IMR-90 (cell line): ENCODE measurements around the gene MADD. TPM values are rescaled to one million over a fixed set of nuclear protein-coding genes. Genes with fewer than 3 reads are reported as not detected.

Experiments
- ATAC-seq: fragments of 200-7000 bp; cut with Tn5 transposase; 2 replicates; pipeline ENCODE4 v1.9.1; 2020; ENCODE audit warnings: low read depth, mild to moderate bottlenecking, moderate library complexity
- BruUV-seq: library from RNA; stranded (reverse); fragments of 400-500 nt; replicated peaks from 2 replicates; lab custom pipeline; 2021; lab: Mats Ljungman, UMichigan
- CTCF ChIA-PET: fragments of 300-600 bp; formaldehyde crosslinking; extraction: SDS; loops from one replicate; lab custom pipeline; 2021; ENCODE audit warnings: antibody characterized with exemption; lab: Yijun Ruan, JAX
- POLR2A ChIA-PET: fragments of 300-600 bp; sonication (Branson Sonifier 250); formaldehyde crosslinking; loops from one replicate; lab custom pipeline; 2022; ENCODE audit warnings: antibody characterized with exemption; ENCODE audit not compliant: unreplicated experiment; lab: Charles Lee
- DNase-seq: peaks from one replicate; pipeline ENCODE4 v3.0.0; 2013
- H2AFZ ChIP-seq: replicated peaks from 2 replicates; pipeline ENCODE3; 2013; ENCODE audit warnings: low read length, mild to moderate bottlenecking; ENCODE audit not compliant: poor library complexity
- H2AK5ac ChIP-seq: 2 replicates; pipeline ENCODE4 v1.6.1; 2013; ENCODE audit warnings: low read depth, low read length, inconsistent platforms
- H2AK9ac ChIP-seq: replicated peaks from 2 replicates; pipeline ENCODE3; 2013; ENCODE audit warnings: mild to moderate bottlenecking, low read depth, low read length, moderate library complexity; ENCODE audit not compliant: poor library complexity
- H2BK120ac ChIP-seq: 2 replicates; pipeline ENCODE4 v1.6.1; 2013; ENCODE audit warnings: low read depth, low read length, inconsistent platforms
- H2BK15ac ChIP-seq: 3 replicates; pipeline ENCODE4 v1.6.1; 2013; ENCODE audit warnings: low read depth, low read length, inconsistent platforms
- H2BK20ac ChIP-seq: 2 replicates; pipeline ENCODE4 v1.6.1; 2013; ENCODE audit warnings: low read depth, mild to moderate bottlenecking, inconsistent platforms, low read length, moderate library complexity
- H2BK5ac ChIP-seq: 2 replicates; pipeline ENCODE4 v1.6.1; 2013; ENCODE audit warnings: mild to moderate bottlenecking, low read depth, low read length, inconsistent platforms; ENCODE audit not compliant: poor library complexity, severe bottlenecking
- H3K14ac ChIP-seq: replicated peaks from 2 replicates; pipeline ENCODE4 v1.6.1; 2013; ENCODE audit warnings: low read depth, low read length, inconsistent platforms
- H3K18ac ChIP-seq: 2 replicates; pipeline ENCODE4 v1.6.1; 2013; ENCODE audit warnings: low read depth, low read length, control low read depth
- H3K23ac ChIP-seq: 2 replicates; pipeline ENCODE4 v1.6.1; 2013; ENCODE audit warnings: low read depth, low read length, inconsistent platforms
- H3K27ac ChIP-seq: 2 replicates; pipeline ENCODE4 v1.5.1; 2013; ENCODE audit warnings: mild to moderate bottlenecking, control low read depth, low read length; ENCODE audit not compliant: insufficient read depth
- H3K27me3 ChIP-seq: 2 replicates; pipeline ENCODE4 v1.6.1; 2013; ENCODE audit warnings: low read length; ENCODE audit not compliant: control insufficient read depth, insufficient read depth
- H3K36me3 ChIP-seq: 2 replicates; pipeline ENCODE4 v1.6.1; 2013; ENCODE audit warnings: low read length, mixed read lengths; ENCODE audit not compliant: control insufficient read depth, insufficient read depth
- H3K4ac ChIP-seq: 2 replicates; pipeline ENCODE4 v1.6.1; 2013; ENCODE audit warnings: low read depth, low read length, inconsistent platforms
- H3K4me1 ChIP-seq: 2 replicates; pipeline ENCODE4 v1.6.1; 2013; ENCODE audit warnings: low read length, mixed read lengths; ENCODE audit not compliant: control insufficient read depth, insufficient read depth
- H3K4me2 ChIP-seq: 2 replicates; pipeline ENCODE4 v1.6.1; 2013; ENCODE audit warnings: low read depth, mild to moderate bottlenecking, control low read depth, low read length, moderate library complexity
- H3K4me3 ChIP-seq: 2 replicates; pipeline ENCODE4 v1.5.1; 2013; ENCODE audit warnings: low read depth, mild to moderate bottlenecking, control low read depth, low read length, moderate library complexity; ENCODE audit not compliant: insufficient read depth
- H3K56ac ChIP-seq: 2 replicates; pipeline ENCODE4 v1.6.1; 2013; ENCODE audit warnings: low read length, inconsistent platforms; ENCODE audit not compliant: insufficient read depth; ENCODE audit errors: extremely low read depth
- H3K79me1 ChIP-seq, 2 experiments: 2 replicates each; pipeline ENCODE4 v1.6.1; 2013; ENCODE audit warnings: low read length in 2 of 2, inconsistent platforms in 1 of 2, low read depth in 1 of 2
- H3K9ac ChIP-seq: 2 replicates; pipeline ENCODE4 v1.6.1; 2013; ENCODE audit warnings: low read depth, low read length, control low read depth
- H3K9me1 ChIP-seq: 2 replicates; pipeline ENCODE4 v1.6.1; 2013; ENCODE audit warnings: low read length, inconsistent platforms; ENCODE audit not compliant: insufficient read depth
- H3K9me3 ChIP-seq: 2 replicates; pipeline ENCODE4 v1.6.1; 2013; ENCODE audit warnings: low read length; ENCODE audit not compliant: control insufficient read depth, insufficient read depth
- H4K20me1 ChIP-seq: 2 replicates; pipeline ENCODE4 v1.6.1; 2013; ENCODE audit warnings: low read length, inconsistent platforms; ENCODE audit not compliant: insufficient read depth
- H4K5ac ChIP-seq: 2 replicates; pipeline ENCODE4 v1.6.1; 2013; ENCODE audit warnings: mild to moderate bottlenecking, low read depth, low read length, control low read depth
- H4K8ac ChIP-seq, 2 experiments: 2 replicates each; pipeline ENCODE4 v1.6.1; 2013; ENCODE audit warnings: low read depth in 2 of 2, low read length in 2 of 2, control low read depth in 1 of 2, inconsistent platforms in 1 of 2
- H4K91ac ChIP-seq: 2 replicates; pipeline ENCODE4 v1.6.1; 2013; ENCODE audit warnings: low read depth, low read length, inconsistent platforms; ENCODE audit not compliant: insufficient read depth
- CEBPB ChIP-seq: IDR thresholded peaks from 2 replicates; pipeline ENCODE4 v1.6.1; 2012; ENCODE audit warnings: low read depth, low read length, improper control_type of control experiment
- CHD1 ChIP-seq: IDR thresholded peaks from 2 replicates; pipeline ENCODE4 v1.6.1; 2012; ENCODE audit warnings: low read depth, low read length, improper control_type of control experiment
- CTCF ChIP-seq: conservative IDR thresholded peaks from 2 replicates; pipeline ENCODE4 v1.5.1; 2012; ENCODE audit warnings: mild to moderate bottlenecking, low read depth, low read length, improper control_type of control experiment
- ELK1 ChIP-seq: fragments of 150-350 bp; IDR thresholded peaks from 2 replicates; pipeline ENCODE4 v1.6.1; 2016; ENCODE audit warnings: low read depth, mild to moderate bottlenecking, low read length, moderate library complexity, borderline replicate concordance
- MAFK ChIP-seq: IDR thresholded peaks from 2 replicates; pipeline ENCODE4 v1.6.1; 2012; ENCODE audit warnings: low read depth, low read length, improper control_type of control experiment
- MAZ ChIP-seq: IDR thresholded peaks from 2 replicates; pipeline ENCODE4 v1.6.1; 2012; ENCODE audit warnings: low read depth, mild to moderate bottlenecking, low read length, improper control_type of control experiment, moderate library complexity, borderline replicate concordance
- MXI1 ChIP-seq: IDR thresholded peaks from 2 replicates; pipeline ENCODE4 v1.6.1; 2012; ENCODE audit warnings: low read depth, mild to moderate bottlenecking, low read length, moderate library complexity, borderline replicate concordance
- NFE2L2 ChIP-seq: fragments of 150-350 bp; IDR thresholded peaks from 2 replicates; pipeline ENCODE4 v1.6.1; 2016; ENCODE audit warnings: low read depth, mild to moderate bottlenecking, low read length
- POLR2A ChIP-seq: IDR thresholded peaks from 2 replicates; pipeline ENCODE4 v1.6.1; 2012; ENCODE audit warnings: mild to moderate bottlenecking, low read depth, low read length
- RAD21 ChIP-seq: IDR thresholded peaks from 2 replicates; pipeline ENCODE4 v1.6.1; 2012; ENCODE audit warnings: low read length, improper control_type of control experiment
- RCOR1 ChIP-seq: IDR thresholded peaks from 2 replicates; pipeline ENCODE4 v1.6.1; 2012; ENCODE audit warnings: mild to moderate bottlenecking, low read length, improper control_type of control experiment; ENCODE audit not compliant: insufficient replicate concordance
- RFX5 ChIP-seq: IDR thresholded peaks from 2 replicates; pipeline ENCODE4 v1.8.0; 2012; ENCODE audit warnings: low read depth, mild to moderate bottlenecking, low read length, moderate library complexity
- SMC3 ChIP-seq: fragments of 150-350 bp; IDR thresholded peaks from 2 replicates; pipeline ENCODE4 v1.6.1; 2016; ENCODE audit warnings: low read depth, mild to moderate bottlenecking, antibody characterized with exemption, low read length, moderate library complexity
- USF2 ChIP-seq: fragments of 150-350 bp; IDR thresholded peaks from 2 replicates; pipeline ENCODE4 v1.6.1; 2017; ENCODE audit warnings: mild to moderate bottlenecking, antibody characterized with exemption, low read length, low read depth
- WGBS, 2 experiments: methylation state at CpG; one replicate each; pipeline versions ENCODE4 v1.1.5 to v1.1.7; 2013; ENCODE audit warnings: missing lambda C conversion rate in 2 of 2; ENCODE audit not compliant: insufficient read length in 1 of 2; ENCODE audit errors: extremely low coverage in 2 of 2; 5-methylcytosine and 5-hydroxymethylcytosine counted together
- dilution Hi-C: fragments of 300-500 bp; cut with HindIII; formaldehyde crosslinking; loops from one replicate; pipeline ENCODE4 v1.14.3; 2018; ENCODE audit warnings: low sequenced_read_pairs; ENCODE audit not compliant: unreplicated experiment
- in situ Hi-C: fragments of 300-500 bp; cut with MboI; formaldehyde crosslinking; loops from 3 replicates; pipeline ENCODE4 v1.14.3; 2019; ENCODE audit warnings: low sequenced_read_pairs, inconsistent platforms, mixed read lengths
- intact Hi-C: fragments of 100-400 bp; cut with micrococcal nuclease; formaldehyde crosslinking; loops from 2 replicates; pipeline ENCODE4 v1.10.0; 2022
- polyA plus RNA-seq, 3 experiments: library from polyadenylated mRNA; depleted of rRNA; stranded (reverse); fragments of >200 nt; gene quantifications; 2 replicates each; pipeline ENCODE4 v1.2.3, GENCODE V29; 2012; ENCODE audit warnings: low replicate concordance in 1 of 3
- total RNA-seq: library from RNA; depleted of rRNA; stranded (reverse); fragments of >200 nt; gene quantifications from 2 replicates; pipeline ENCODE4 v1.2.3, GENCODE V29; 2012

MADD gene
- total and polyA plus RNA-seq, 2 of the 4 experiments (the other 2 are of a cell fraction), result 13.3 to 16.4 TPM

- no peak overlapping the region for H2BK5ac ChIP-seq
- no peak overlapping the region for H3K23ac ChIP-seq
- H4K91ac ChIP-seq, result no peak overlapping the region
- DNase-seq, result no peak
- H3K27me3 ChIP-seq, result peaks cover 12% of the 10 kb centered on the region
- H3K56ac ChIP-seq, result no peak overlapping the region
- no peak overlapping the region for H3K18ac ChIP-seq
- no peak overlapping the region for H2BK15ac ChIP-seq
- H2AFZ ChIP-seq, result peak overlapping the region; percentile 51
- no peaks in the 10 kb centered on the region; the same call in 1 of the 2 replicates for H4K20me1 ChIP-seq
- no TSS peak for BruUV-seq
- no peak overlapping the region for H3K4me3 ChIP-seq
- H2AK5ac ChIP-seq, result no peak overlapping the region
- CTCF ChIA-PET, result no interaction called here
- H3K9me1 ChIP-seq, result no peaks in the 10 kb centered on the region
- H2AK9ac ChIP-seq, result no peak overlapping the region
- H2BK120ac ChIP-seq, result no peak overlapping the region
- in situ Hi-C loops (no loop called here), intact Hi-C loops (no loop called here), dilution Hi-C loops (no loop called here)
- H4K5ac ChIP-seq, result no peak overlapping the region
- no peak overlapping the region for H3K9ac ChIP-seq
- no peak overlapping the region for H3K4me2 ChIP-seq
- no peaks in the 10 kb centered on the region for H3K9me3 ChIP-seq
- WGBS, 2 experiments, result 57% methylated on average over 7 of the region's 18 CpGs; no CpG with 5 or more reads in 1 of the 2 experiments
- POLR2A ChIA-PET, result no interaction called here
- no peak overlapping the region for H3K4ac ChIP-seq
- H2BK20ac ChIP-seq, result no peak overlapping the region
- no peak overlapping the region for H4K8ac ChIP-seq
- H3K79me1 ChIP-seq, result no peaks in the 10 kb centered on the region
- TF ChIP-seq MAZ, result no peak
- no peak for TF ChIP-seq RCOR1
- no peak for TF ChIP-seq RFX5
- TF ChIP-seq RAD21, result no peak
- TF ChIP-seq CTCF, result no peak
- no peak for TF ChIP-seq SMC3
- no peak for TF ChIP-seq CEBPB
- TF ChIP-seq MXI1, result no peak
- TF ChIP-seq POLR2A, result no peak
- TF ChIP-seq USF2, result no peak
- TF ChIP-seq NFE2L2, result no peak
- TF ChIP-seq CHD1, result no peak
- TF ChIP-seq ELK1, result no peak
- no peak for TF ChIP-seq MAFK
- no peaks in the 10 kb centered on the region for H3K36me3 ChIP-seq
- 0 out of 2 replicates have a peak, but pooled peaks have one; percentile 37 for ATAC-seq
- no peaks in the 10 kb centered on the region for H3K4me1 ChIP-seq
- no peak overlapping the region for H3K27ac ChIP-seq
- H3K14ac ChIP-seq, result no peak overlapping the region
Observed at GRCh38 chr11:47340980-47341775, 71.2 kb downstream of the MADD start.
